HepG2 (cell line): ENCODE measurements around the gene AGRN. TPM values are rescaled to one million over a fixed set of nuclear protein-coding genes. Genes with fewer than 3 reads are reported as not detected.

ENCODE experiments used
- ATAC-seq: fragments of 200-7000 bp; cut with Tn5 transposase; 3 replicates; pipeline ENCODE4 v1.9.1; 2020; ENCODE audit warnings: mild to moderate bottlenecking, moderate library complexity
- BruUV-seq: library from RNA; stranded (reverse); fragments of 400-500 nt; replicated peaks from 2 replicates; lab custom pipeline; 2021; lab: Mats Ljungman, UMichigan
- CTCF ChIA-PET: fragments of 300-600 bp; formaldehyde crosslinking; extraction: SDS; loops from one replicate; lab custom pipeline; 2021; ENCODE audit warnings: low total read pairs, inconsistent platforms, low intra/inter-chr PET ratio; lab: Yijun Ruan, JAX
- POLR2A ChIA-PET: fragments of 350-600 bp; sonication (Branson Sonifier 250); formaldehyde crosslinking; loops from one replicate; lab custom pipeline; 2020; ENCODE audit warnings: antibody characterized with exemption, inconsistent platforms; lab: Yijun Ruan, JAX
- DNase-seq: peaks from one replicate; pipeline ENCODE4 v3.0.0-alpha.2; 2015; ENCODE audit warnings: low spot score
- FAIRE-seq: peaks from 3 replicates; lab custom pipeline; 2011; peaks lifted over from hg19 to GRCh38; lab: Jason Lieb, UNC
- H2AFZ ChIP-seq: one replicate; pipeline ENCODE4 v1.6.1; 2011; ENCODE audit warnings: low read length, inconsistent platforms
- H3K27ac ChIP-seq: fragments of 300-600 bp; 3 replicates; pipeline ENCODE4 v1.8.0; 2011; ENCODE audit warnings: mixed run types, mild to moderate bottlenecking, mixed read lengths, low read length, inconsistent platforms; ENCODE audit not compliant: insufficient read depth; ENCODE audit errors: extremely low read length
- H3K27me3 ChIP-seq, 2 experiments: fragments of 200-600 bp in 1 of 2; 2 replicates in 1 of 2; 3 replicates in 1 of 2; pipeline versions ENCODE4 v1.6.0 to v1.8.0; 2011; ENCODE audit warnings: low read length in 2 of 2, mild to moderate bottlenecking in 2 of 2, moderate library complexity in 2 of 2, inconsistent platforms in 1 of 2; ENCODE audit not compliant: insufficient read depth in 2 of 2, control insufficient read depth in 1 of 2
- H3K36me3 ChIP-seq, 2 experiments: fragments of 200-600 bp in 1 of 2; replicated peaks in 1 of 2; 2 replicates in 1 of 2; 3 replicates in 1 of 2; pipeline versions ENCODE4 v1.5.1 to v1.8.0; 2011; ENCODE audit warnings: low read length in 2 of 2, inconsistent platforms in 1 of 2; ENCODE audit not compliant: insufficient read depth in 2 of 2, control insufficient read depth in 1 of 2
- H3K4me1 ChIP-seq: 2 replicates; pipeline ENCODE4 v1.5.1; 2012; ENCODE audit warnings: low read length, inconsistent platforms; ENCODE audit not compliant: insufficient read depth
- H3K4me2 ChIP-seq: 2 replicates; pipeline ENCODE4 v1.6.0; 2011; ENCODE audit warnings: low read depth, low read length, inconsistent platforms
- H3K4me3 ChIP-seq, 3 experiments: fragments of 200-600 bp in 1 of 3; sonication (generic), shearing (Covaris generic) in 1 of 3; replicated peaks in 1 of 3; 2 replicates each; pipeline ENCODE4 v1.5.1; 2011 to 2016; ENCODE audit warnings: low read length in 3 of 3, inconsistent platforms in 2 of 3, low read depth in 2 of 3, mild to moderate bottlenecking in 2 of 3, control low read depth in 1 of 3, mixed read lengths in 1 of 3; ENCODE audit not compliant: insufficient read depth in 1 of 3
- H3K79me2 ChIP-seq: one replicate; pipeline ENCODE4 v1.6.1; 2011; ENCODE audit warnings: low read length, inconsistent platforms; ENCODE audit not compliant: insufficient read depth
- H3K9ac ChIP-seq: 2 replicates; pipeline ENCODE4 v1.6.0; 2011; ENCODE audit warnings: mild to moderate bottlenecking, low read depth, low read length, inconsistent platforms; ENCODE audit not compliant: insufficient read depth
- H3K9me3 ChIP-seq: 2 replicates; pipeline ENCODE4 v1.5.1; 2012; ENCODE audit warnings: mild to moderate bottlenecking, low read length
- H4K20me1 ChIP-seq: 2 replicates; pipeline ENCODE4 v1.6.0; 2011; ENCODE audit warnings: inconsistent platforms, mild to moderate bottlenecking, low read length, moderate library complexity; ENCODE audit not compliant: insufficient read depth
- CEBPG ChIP-seq: IDR thresholded peaks from 2 replicates; pipeline ENCODE4 v1.6.1; 2016
- GATA4 ChIP-seq: sonication (generic); IDR thresholded peaks from 2 replicates; pipeline ENCODE4 v1.6.1; 2016; ENCODE audit warnings: antibody characterized with exemption, low read depth, borderline replicate concordance
- HDAC2 ChIP-seq: sonication (generic); formaldehyde crosslinking; IDR thresholded peaks from 2 replicates; pipeline ENCODE4 v1.4.0; 2020; ENCODE audit warnings: missing genetic modification reagents
- HIVEP1 ChIP-seq: sonication (generic); formaldehyde crosslinking; IDR thresholded peaks from 2 replicates; pipeline ENCODE4 v1.4.0; 2020; ENCODE audit warnings: mild to moderate bottlenecking, missing genetic modification reagents
- HMG20B ChIP-seq: conservative IDR thresholded peaks from 2 replicates; pipeline ENCODE4 v1.6.1; 2016; ENCODE audit warnings: missing genetic modification reagents, missing compliant biosample characterization
- MAF1 ChIP-seq: sonication (generic); formaldehyde crosslinking; IDR thresholded peaks from 2 replicates; pipeline ENCODE4 v1.5.0; 2020; ENCODE audit warnings: missing genetic modification reagents, borderline replicate concordance
- MAFF ChIP-seq: IDR thresholded peaks from 2 replicates; pipeline ENCODE4 v1.6.1; 2011; ENCODE audit warnings: low read depth, low read length, improper control_type of control experiment
- MEIS2 ChIP-seq: sonication (generic); formaldehyde crosslinking; IDR thresholded peaks from 2 replicates; pipeline ENCODE4 v1.9.0; 2021; ENCODE audit warnings: mild to moderate bottlenecking, missing genetic modification reagents
- RARA ChIP-seq: IDR thresholded peaks from 2 replicates; pipeline ENCODE4 v1.6.1; 2016; ENCODE audit warnings: missing genetic modification reagents, missing compliant biosample characterization
- RFXAP ChIP-seq: sonication (generic); formaldehyde crosslinking; IDR thresholded peaks from 2 replicates; pipeline ENCODE4 v1.4.0; 2020; ENCODE audit warnings: missing genetic modification reagents, borderline replicate concordance
- SMC3 ChIP-seq: IDR thresholded peaks from 2 replicates; pipeline ENCODE4 v1.6.1; 2011; ENCODE audit warnings: low read length, improper control_type of control experiment
- ZFP1 ChIP-seq: IDR thresholded peaks from 2 replicates; pipeline ENCODE4 v1.6.1; 2016
- ZNF17 ChIP-seq: sonication (generic); formaldehyde crosslinking; IDR thresholded peaks from 2 replicates; pipeline ENCODE4 v1.5.0; 2020; ENCODE audit warnings: mild to moderate bottlenecking, missing genetic modification reagents
- ZNF354B ChIP-seq: sonication (generic); formaldehyde crosslinking; IDR thresholded peaks from 2 replicates; pipeline ENCODE4 v1.8.0; 2022; ENCODE audit warnings: mild to moderate bottlenecking, missing genetic modification reagents
- ZNF788 ChIP-seq: sonication (generic); formaldehyde crosslinking; IDR thresholded peaks from 2 replicates; pipeline ENCODE4 v1.5.0; 2020; ENCODE audit warnings: mild to moderate bottlenecking, missing genetic modification reagents, borderline replicate concordance
- WGBS: methylation state at CpG from one replicate; pipeline ENCODE4 v1.1.6; 2017; ENCODE audit warnings: low lambda C conversion rate; 5-methylcytosine and 5-hydroxymethylcytosine counted together
- in situ Hi-C: cut with HindIII; loops from 2 replicates; pipeline ENCODE4 v1.10.0; 2017; ENCODE audit warnings: low pct_unique_long_range_greater_than_20kb; ENCODE audit not compliant: extremely low pct_ligation_motif_present
- intact Hi-C: fragments of 100-400 bp; cut with micrococcal nuclease; formaldehyde crosslinking; loops from one replicate; pipeline ENCODE4 v1.10.0; 2022; ENCODE audit not compliant: unreplicated experiment
- polyA plus RNA-seq, 8 experiments: library from polyadenylated mRNA; depleted of rRNA in 3 of 8; stranded (reverse) in 7 of 8; unstranded in 1 of 8; fragments of >200 nt; fragmentation: Illumina TruSeq in 4 of 8; extraction: Trizol in 4 of 8; gene quantifications; 2 replicates each; pipeline versions ENCODE4 v1.2.1 to v1.2.3, GENCODE V29; 2011 to 2016; ENCODE audit warnings: low read depth in 4 of 8, missing spikeins in 1 of 8, mixed read lengths in 1 of 8; ENCODE audit not compliant: insufficient read depth in 1 of 8
- total RNA-seq, 5 experiments: library from RNA; depleted of rRNA; stranded (reverse); fragments of >200 nt; fragmentation: Illumina TruSeq; extraction: Trizol; gene quantifications; 2 replicates each; pipeline ENCODE4 v1.2.3, GENCODE V29; 2016; ENCODE audit warnings: low read depth in 1 of 5
- TF ChIP-seq, protein P1 (sequence below): IDR thresholded peaks from 2 replicates; pipeline ENCODE4 v1.6.1; 2016; ENCODE audit warnings: missing compliant biosample characterization, missing genetic modification reagents, borderline replicate concordance
- TF ChIP-seq, protein P2 (sequence below): sonication (generic); formaldehyde crosslinking; IDR thresholded peaks from 2 replicates; pipeline ENCODE4 v1.8.0; 2022; ENCODE audit warnings: low read depth, missing genetic modification reagents

The AGRN gene
- total and polyA plus RNA-seq, 2 of the 13 experiments (the other 11 are each of a cell fraction or from before 2014, with no cell fraction given), result 29.8 to 65.2 TPM

DNA sequence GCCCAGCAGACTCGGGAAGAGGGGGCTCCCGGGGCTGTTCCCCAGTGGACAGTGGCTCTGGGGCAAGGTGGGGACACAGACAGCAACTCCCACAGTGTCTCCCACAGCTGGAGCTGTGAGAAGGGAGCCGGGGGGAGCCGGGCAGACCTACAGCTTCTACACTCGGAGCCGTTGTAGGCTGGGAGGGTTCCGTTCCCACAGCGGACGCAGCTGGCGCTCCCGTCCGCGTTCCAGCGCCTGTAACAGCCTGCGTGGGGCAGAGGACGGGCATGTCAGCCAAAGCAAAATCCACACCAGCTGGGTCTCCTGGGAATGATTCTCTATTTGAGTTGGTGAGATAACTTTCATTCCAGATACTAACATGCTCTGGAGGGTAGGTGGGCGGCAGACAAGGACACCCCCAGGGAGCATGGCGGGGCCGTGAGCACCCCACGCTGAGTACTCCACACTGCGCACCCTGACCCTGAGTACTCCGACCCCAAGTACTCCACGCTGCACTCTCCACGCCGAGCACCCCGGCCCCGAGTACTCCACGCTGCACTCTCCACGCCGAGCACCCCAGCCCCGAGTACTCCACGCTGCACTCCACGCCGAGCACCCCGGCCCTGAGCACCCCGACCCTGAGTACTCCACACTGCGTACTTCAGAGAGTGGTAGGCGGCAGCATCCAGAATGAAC, 67.6 kb downstream of the AGRN start:
- TF ChIP-seq SMC3, result no peak
- TF ChIP-seq RFXAP (CRISPR knock-in tag), result no peak
- no peaks in the 10 kb centered on the region for H3K4me1 ChIP-seq

DNA sequence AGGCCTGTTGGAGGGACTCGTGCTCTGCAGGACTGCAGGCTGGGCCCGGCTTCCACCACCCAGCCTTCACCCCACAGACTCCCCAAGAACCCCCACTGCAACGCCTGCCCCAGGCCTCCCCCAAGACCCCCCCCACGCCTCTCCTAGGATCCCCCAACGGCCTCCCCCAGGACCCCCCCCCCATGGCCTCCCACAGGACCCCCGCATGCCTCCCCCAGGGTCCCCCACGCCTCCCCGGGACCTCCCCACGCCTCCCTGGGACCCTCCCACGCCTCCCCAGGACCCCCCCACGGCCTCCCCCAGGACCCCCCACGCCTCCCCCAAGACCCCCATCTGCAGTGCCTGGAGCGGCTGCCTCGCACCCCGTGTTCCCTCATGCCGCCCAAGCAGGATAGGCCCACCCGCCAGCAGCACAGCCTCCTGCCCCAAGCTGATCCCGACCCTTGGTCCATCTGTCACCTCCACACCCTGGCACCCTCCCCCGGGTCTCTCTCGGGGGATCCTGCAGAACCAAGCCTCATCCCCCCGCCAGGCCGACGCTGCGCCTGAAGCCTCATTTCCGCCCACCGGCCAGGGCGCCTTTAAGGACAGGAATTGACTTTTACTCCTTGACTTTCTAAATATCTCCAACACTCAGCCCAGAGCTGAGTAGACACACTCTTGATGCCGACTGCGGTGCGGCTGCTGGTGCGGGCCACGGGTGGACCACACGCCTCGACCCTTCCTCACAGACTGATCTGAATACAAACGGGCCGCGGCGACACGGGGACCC, 68.3 kb downstream of the AGRN start:
- FAIRE-seq (no peak), DNase-seq (no peak), ATAC-seq (no peak)
- in situ Hi-C loops (no loop called here), intact Hi-C loops (no loop called here)
- H3K27ac ChIP-seq, result no peak overlapping the region
- POLR2A ChIA-PET, result no interaction called here
- H3K4me2 ChIP-seq, result no peak overlapping the region
- BruUV-seq, result no TSS peak
- no peak overlapping the region for H3K9ac ChIP-seq
- 86% methylated on average over 39 of the region's 39 CpGs for WGBS
- no peaks in the 10 kb centered on the region for H4K20me1 ChIP-seq
- no peaks in the 10 kb centered on the region for H3K9me3 ChIP-seq
- CTCF ChIA-PET, result no interaction called here
- H3K79me2 ChIP-seq, result no peaks in the 10 kb centered on the region
- no peak for TF ChIP-seq HDAC2 (CRISPR knock-in tag)
- TF ChIP-seq MEIS2, result no peak
- TF ChIP-seq, protein P1, sequence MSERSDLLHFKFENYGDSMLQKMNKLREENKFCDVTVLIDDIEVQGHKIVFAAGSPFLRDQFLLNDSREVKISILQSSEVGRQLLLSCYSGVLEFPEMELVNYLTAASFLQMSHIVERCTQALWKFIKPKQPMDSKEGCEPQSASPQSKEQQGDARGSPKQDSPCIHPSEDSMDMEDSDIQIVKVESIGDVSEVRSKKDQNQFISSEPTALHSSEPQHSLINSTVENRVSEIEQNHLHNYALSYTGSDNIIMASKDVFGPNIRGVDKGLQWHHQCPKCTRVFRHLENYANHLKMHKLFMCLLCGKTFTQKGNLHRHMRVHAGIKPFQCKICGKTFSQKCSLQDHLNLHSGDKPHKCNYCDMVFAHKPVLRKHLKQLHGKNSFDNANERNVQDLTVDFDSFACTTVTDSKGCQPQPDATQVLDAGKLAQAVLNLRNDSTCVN (CRISPR knock-in tag), result no peak
- TF ChIP-seq ZNF17 (CRISPR knock-in tag), result no peak
- no peak for TF ChIP-seq CEBPG (CRISPR knock-in tag)
- no peak for TF ChIP-seq GATA4
- TF ChIP-seq MAF1, result no peak
- TF ChIP-seq, protein P2, sequence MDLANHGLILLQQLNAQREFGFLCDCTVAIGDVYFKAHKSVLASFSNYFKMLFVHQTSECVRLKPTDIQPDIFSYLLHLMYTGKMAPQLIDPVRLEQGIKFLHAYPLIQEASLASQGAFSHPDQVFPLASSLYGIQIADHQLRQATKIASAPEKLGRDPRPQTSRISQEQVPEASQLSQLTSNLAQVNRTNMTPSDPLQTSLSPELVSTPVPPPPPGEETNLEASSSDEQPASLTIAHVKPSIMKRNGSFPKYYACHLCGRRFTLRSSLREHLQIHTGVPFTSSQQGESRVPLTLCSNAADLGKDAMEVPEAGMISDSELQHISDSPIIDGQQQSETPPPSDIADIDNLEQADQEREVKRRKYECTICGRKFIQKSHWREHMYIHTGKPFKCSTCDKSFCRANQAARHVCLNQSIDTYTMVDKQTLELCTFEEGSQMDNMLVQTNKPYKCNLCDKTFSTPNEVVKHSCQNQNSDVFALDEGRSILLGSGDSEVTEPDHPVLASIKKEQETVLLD (CRISPR knock-in tag), result no peak
- no peak for TF ChIP-seq ZNF788 (CRISPR knock-in tag)
- no peak for TF ChIP-seq HMG20B
- TF ChIP-seq RARA, result no peak
- TF ChIP-seq ZNF354B (CRISPR knock-in tag), result no peak
- no peak for TF ChIP-seq ZFP1 (CRISPR knock-in tag)
- TF ChIP-seq MAFF, result no peak
- TF ChIP-seq HIVEP1, result no peak
- no peaks in the 10 kb centered on the region for H3K4me1 ChIP-seq
- H3K36me3 ChIP-seq, result no peaks in the 10 kb centered on the region
- H2AFZ ChIP-seq, result no peak overlapping the region
- H3K27me3 ChIP-seq, result no peaks in the 10 kb centered on the region
- H3K4me3 ChIP-seq, result no peak overlapping the region

More for the DNA sequence above, 67.6 kb downstream of the AGRN start:
- Histone ChIP-seq H2AFZ (no peak overlapping the region), H3K9ac (no peak overlapping the region), H4K20me1 (no peaks in the 10 kb centered on the region), H3K27ac (no peak overlapping the region), H3K9me3 (no peaks in the 10 kb centered on the region), H3K4me2 (no peak overlapping the region), H3K4me3 (no peak overlapping the region), H3K36me3 (no peaks in the 10 kb centered on the region), H3K79me2 (no peaks in the 10 kb centered on the region), H3K27me3 (no peaks in the 10 kb centered on the region)
- WGBS, result 97% methylated on average over 32 of the region's 38 CpGs
- ATAC-seq, result no peak
- FAIRE-seq, result no peak
- DNase-seq, result no peak
- POLR2A ChIA-PET, result no interaction called here
- intact Hi-C loops, result no loop called here
- BruUV-seq, result no TSS peak
- CTCF ChIA-PET, result no interaction called here
- in situ Hi-C loops, result no loop called here
